Osteoblast (primary cell): Measurements from ENCODE around the gene EMP1. TPM values are rescaled to one million over a fixed set of nuclear protein-coding genes. Genes with fewer than 3 reads are reported as not detected.
"Not testable (repeated sequence)": the region's sequence is repeated elsewhere in the genome, so short reads cannot be mapped to it uniquely, and the experiment has no call there.

Experiments
- DNase-seq: peaks from one replicate; pipeline ENCODE4 v3.0.0; 2011; ENCODE audit warnings: low spot score, mixed read lengths; ENCODE audit not compliant: insufficient read length; ENCODE audit errors: missing footprints
- H2AFZ ChIP-seq: 2 replicates; pipeline ENCODE4 v1.6.0; 2011; ENCODE audit warnings: mild to moderate bottlenecking, low read length
- H3K27ac ChIP-seq: 2 replicates; pipeline ENCODE4 v1.5.1; 2011; ENCODE audit warnings: mild to moderate bottlenecking, low read depth, low read length, moderate library complexity
- H3K27me3 ChIP-seq: 2 replicates; pipeline ENCODE4 v1.6.0; 2012; ENCODE audit warnings: mild to moderate bottlenecking, control low read depth, inconsistent platforms, low read length, moderate library complexity; ENCODE audit not compliant: insufficient read depth
- H3K36me3 ChIP-seq: 2 replicates; pipeline ENCODE4 v1.5.1; 2011; ENCODE audit warnings: mild to moderate bottlenecking, low read length, control low read depth, moderate library complexity; ENCODE audit not compliant: insufficient read depth
- H3K4me1 ChIP-seq: 2 replicates; pipeline ENCODE4 v1.5.1; 2011; ENCODE audit warnings: mild to moderate bottlenecking, low read length, control low read depth, moderate library complexity; ENCODE audit not compliant: insufficient read depth
- H3K4me2 ChIP-seq: 2 replicates; pipeline ENCODE4 v1.6.0; 2011; ENCODE audit warnings: mild to moderate bottlenecking, low read length; ENCODE audit not compliant: insufficient read depth
- H3K4me3 ChIP-seq: fragments of 200-600 bp; sonication (generic); 3 replicates; pipeline ENCODE4 v1.5.1; 2012; ENCODE audit warnings: mild to moderate bottlenecking, low read length, inconsistent platforms; ENCODE audit not compliant: insufficient read depth
- H3K79me2 ChIP-seq: 2 replicates; pipeline ENCODE4 v1.6.0; 2012; ENCODE audit warnings: mild to moderate bottlenecking, low read length, control low read depth, inconsistent platforms; ENCODE audit not compliant: insufficient read depth
- H3K9me3 ChIP-seq: 2 replicates; pipeline ENCODE4 v1.5.1; 2011; ENCODE audit warnings: low read depth, low read length, control low read depth
- H4K20me1 ChIP-seq: 2 replicates; pipeline ENCODE4 v1.6.0; 2012; ENCODE audit warnings: mild to moderate bottlenecking, low read length, control low read depth; ENCODE audit not compliant: insufficient read depth
- total RNA-seq: library from RNA; depleted of rRNA; stranded (reverse); fragments of >200 nt; gene quantifications from 2 replicates; pipeline ENCODE4 v1.2.3, GENCODE V29; 2012
- TF ChIP-seq, protein P1 (sequence below): IDR thresholded peaks from 2 replicates; pipeline ENCODE4 v1.5.1; 2011; ENCODE audit warnings: mild to moderate bottlenecking, low read depth, low read length, moderate library complexity; ENCODE audit errors: extremely low read depth

Gene EMP1
- total RNA-seq, 1 donor, result 106 TPM

GRCh38 chr12:13257356-13257875 is 60.9 kb downstream of the EMP1 start:
- DNase-seq, result no peak
- no peaks in the 10 kb centered on the region for H3K27me3 ChIP-seq
- H3K27ac ChIP-seq, result no peak overlapping the region
- no peaks in the 10 kb centered on the region for H3K36me3 ChIP-seq
- H3K4me2 ChIP-seq, result no peak overlapping the region
- H4K20me1 ChIP-seq, result no peaks in the 10 kb centered on the region
- no peak overlapping the region for H3K4me3 ChIP-seq
- H3K4me1 ChIP-seq, result peaks cover 5% of the 10 kb centered on the region
- no peaks in the 10 kb centered on the region for H3K79me2 ChIP-seq
- H3K9me3 ChIP-seq, result no peaks in the 10 kb centered on the region
- H2AFZ ChIP-seq, result no peak overlapping the region
- TF ChIP-seq, protein P1, sequence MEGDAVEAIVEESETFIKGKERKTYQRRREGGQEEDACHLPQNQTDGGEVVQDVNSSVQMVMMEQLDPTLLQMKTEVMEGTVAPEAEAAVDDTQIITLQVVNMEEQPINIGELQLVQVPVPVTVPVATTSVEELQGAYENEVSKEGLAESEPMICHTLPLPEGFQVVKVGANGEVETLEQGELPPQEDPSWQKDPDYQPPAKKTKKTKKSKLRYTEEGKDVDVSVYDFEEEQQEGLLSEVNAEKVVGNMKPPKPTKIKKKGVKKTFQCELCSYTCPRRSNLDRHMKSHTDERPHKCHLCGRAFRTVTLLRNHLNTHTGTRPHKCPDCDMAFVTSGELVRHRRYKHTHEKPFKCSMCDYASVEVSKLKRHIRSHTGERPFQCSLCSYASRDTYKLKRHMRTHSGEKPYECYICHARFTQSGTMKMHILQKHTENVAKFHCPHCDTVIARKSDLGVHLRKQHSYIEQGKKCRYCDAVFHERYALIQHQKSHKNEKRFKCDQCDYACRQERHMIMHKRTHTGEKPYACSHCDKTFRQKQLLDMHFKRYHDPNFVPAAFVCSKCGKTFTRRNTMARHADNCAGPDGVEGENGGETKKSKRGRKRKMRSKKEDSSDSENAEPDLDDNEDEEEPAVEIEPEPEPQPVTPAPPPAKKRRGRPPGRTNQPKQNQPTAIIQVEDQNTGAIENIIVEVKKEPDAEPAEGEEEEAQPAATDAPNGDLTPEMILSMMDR, result no peak

- DNase-seq, result no peak
- no peak overlapping the region for H3K27ac ChIP-seq
- TF ChIP-seq, protein P1, result no peak
These were observed 61.7 kb downstream of the EMP1 start for GRCh38 chr12:13258197-13258596.

GRCh38 chr12:13258717-13259119 is 62.2 kb downstream of the EMP1 start:
- DNase-seq, result no peak
- H2AFZ ChIP-seq, result no peak overlapping the region
- H3K27me3 ChIP-seq, result no peaks in the 10 kb centered on the region
- no peaks in the 10 kb centered on the region for H3K36me3 ChIP-seq
- no peak overlapping the region for H3K4me2 ChIP-seq
- no peaks in the 10 kb centered on the region for H4K20me1 ChIP-seq
- no peak overlapping the region for H3K27ac ChIP-seq
- H3K79me2 ChIP-seq, result no peaks in the 10 kb centered on the region
- H3K4me1 ChIP-seq, result peaks cover 5% of the 10 kb centered on the region
- TF ChIP-seq, protein P1, result no peak
- H3K4me3 ChIP-seq, result no peak overlapping the region
- no peaks in the 10 kb centered on the region for H3K9me3 ChIP-seq

More at GRCh38 chr12:13258197-13258596, 61.7 kb downstream of the EMP1 start:
- Histone ChIP-seq H3K79me2 (no peaks in the 10 kb centered on the region), H3K36me3 (no peaks in the 10 kb centered on the region), H2AFZ (no peak overlapping the region), H3K27me3 (no peaks in the 10 kb centered on the region), H4K20me1 (no peaks in the 10 kb centered on the region), H3K4me1 (peaks cover 5% of the 10 kb centered on the region), H3K4me3 (no peak overlapping the region), H3K4me2 (no peak overlapping the region), H3K9me3 (no peaks in the 10 kb centered on the region)

- H3K79me2 ChIP-seq, H3K4me1 ChIP-seq, H4K20me1 ChIP-seq, H2AFZ ChIP-seq, H3K4me2 ChIP-seq, H3K27ac ChIP-seq, H3K36me3 ChIP-seq, H3K4me3 ChIP-seq, H3K9me3 ChIP-seq, H3K27me3 ChIP-seq, DNase-seq: not testable (repeated sequence)
These were observed 63.1 kb downstream of the EMP1 start for GRCh38 chr12:13259625-13260024.

DNA sequence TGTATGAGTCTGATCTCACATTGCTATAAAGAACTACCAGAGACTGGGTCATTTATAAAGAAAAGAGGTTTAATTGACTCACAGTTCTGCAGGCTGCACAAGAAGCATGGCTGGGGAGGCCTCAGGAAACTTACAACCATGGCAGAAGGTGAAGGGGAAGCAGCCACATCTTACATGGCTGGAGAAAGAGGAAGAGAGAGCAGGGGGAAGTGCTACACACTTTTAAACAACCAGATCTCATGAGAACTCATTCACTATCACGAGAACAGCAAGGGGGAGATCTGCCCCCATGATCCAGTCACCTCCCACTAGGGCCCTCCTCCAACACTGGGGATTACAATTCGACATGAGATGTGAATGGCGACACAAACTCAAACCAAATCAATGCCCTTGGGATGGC is 71.3 kb downstream of the EMP1 start:
- H3K36me3 ChIP-seq, DNase-seq, H4K20me1 ChIP-seq, H3K9me3 ChIP-seq, H3K79me2 ChIP-seq, H3K4me2 ChIP-seq, H3K4me3 ChIP-seq, H2AFZ ChIP-seq, H3K4me1 ChIP-seq, H3K27ac ChIP-seq: not testable (repeated sequence)
- H3K27me3 ChIP-seq, result peaks cover 19% of the 10 kb centered on the region
